Rectal smooth muscle tissue (tissue), 1 donor: Measurements from ENCODE around the gene LAIR1.
"Not testable (repeated sequence)": the region's sequence is repeated elsewhere in the genome, so short reads cannot be mapped to it uniquely, and the experiment has no call there.

ENCODE experiments used
- H3K27ac ChIP-seq: one replicate; pipeline ENCODE4 v1.7.0; 2013; ENCODE audit warnings: low read depth, low read length, inconsistent platforms
- H3K27me3 ChIP-seq: one replicate; pipeline ENCODE4 v1.7.0; 2013; ENCODE audit warnings: low read length; ENCODE audit not compliant: control insufficient read depth, insufficient read depth
- H3K36me3 ChIP-seq: one replicate; pipeline ENCODE4 v1.7.0; 2013; ENCODE audit warnings: low read length; ENCODE audit not compliant: control insufficient read depth, insufficient read depth
- H3K4me1 ChIP-seq: one replicate; pipeline ENCODE4 v1.7.0; 2013; ENCODE audit warnings: low read length; ENCODE audit not compliant: control insufficient read depth, insufficient read depth
- H3K4me3 ChIP-seq: one replicate; pipeline ENCODE4 v1.7.0; 2013; ENCODE audit warnings: low read length
- H3K9ac ChIP-seq: one replicate; pipeline ENCODE4 v1.7.0; 2013; ENCODE audit warnings: low read length

LAIR1 gene

DNA sequence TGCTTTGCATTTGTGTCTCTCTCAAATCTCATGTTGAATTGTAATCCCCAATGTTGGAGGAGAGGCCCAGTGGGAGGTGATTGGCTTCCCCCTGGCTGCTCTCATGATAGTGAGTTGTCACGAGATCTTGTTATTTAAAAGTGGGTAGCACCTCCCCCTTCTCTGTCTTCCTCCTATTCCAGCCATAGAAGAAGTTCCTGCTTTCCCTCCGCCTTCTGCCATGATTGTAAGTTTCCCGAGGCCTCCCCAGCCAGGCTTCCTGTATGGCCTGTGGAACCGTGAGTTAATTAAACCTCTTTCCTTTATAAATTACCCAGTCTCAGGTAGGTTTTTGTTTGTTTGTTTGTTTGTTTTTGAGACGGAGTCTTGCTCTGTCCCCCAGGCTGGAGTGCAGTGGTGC, 29.6 kb downstream of the LAIR1 start:
- H3K27me3 ChIP-seq = no peaks in the 10 kb centered on the region
- no peak overlapping the region for H3K9ac ChIP-seq
- no peak overlapping the region for H3K27ac ChIP-seq
- no peak overlapping the region for H3K4me3 ChIP-seq
- no peaks in the 10 kb centered on the region for H3K36me3 ChIP-seq
- no peaks in the 10 kb centered on the region for H3K4me1 ChIP-seq

DNA sequence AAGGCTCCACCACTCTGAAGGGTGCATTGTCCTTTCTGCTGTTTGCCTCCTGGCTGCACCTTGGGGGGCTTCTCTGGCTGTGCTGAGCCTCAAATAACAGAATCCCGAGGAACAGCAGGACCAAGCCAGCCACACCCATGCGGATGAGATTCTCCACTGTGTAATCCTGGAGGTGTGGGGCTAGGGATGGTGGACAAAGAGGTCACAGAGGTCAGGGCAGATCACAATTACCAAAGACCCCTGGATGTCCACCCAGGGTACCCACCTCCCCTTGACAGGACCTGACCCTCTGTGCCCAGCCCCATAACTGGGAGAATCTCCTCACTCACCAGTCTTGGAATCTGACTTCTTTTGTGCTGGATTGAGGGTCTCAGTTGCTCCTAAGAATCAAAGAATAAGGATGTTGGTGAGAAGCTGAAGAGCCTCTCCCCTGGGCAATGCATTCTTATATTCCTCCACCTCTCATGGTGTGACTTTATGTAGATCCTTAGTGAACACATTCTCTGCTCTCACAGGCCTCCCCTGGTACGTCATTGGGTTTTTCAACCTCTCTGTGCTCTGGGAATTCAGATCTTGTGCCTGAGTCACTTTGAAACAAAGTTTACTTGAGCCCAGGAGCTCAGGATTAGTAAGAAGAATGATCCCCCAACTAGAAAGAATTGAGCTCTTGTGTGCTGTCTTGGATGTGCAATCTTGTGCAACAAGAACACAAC, 31.0 kb downstream of the LAIR1 start:
- Histone ChIP-seq H3K9ac (no peak overlapping the region), H3K4me3 (no peak overlapping the region), H3K27me3 (no peaks in the 10 kb centered on the region), H3K4me1 (no peaks in the 10 kb centered on the region), H3K27ac (no peak overlapping the region), H3K36me3 (no peaks in the 10 kb centered on the region)

GRCh38 chr19:54332149-54332548, 32.6 kb downstream of the LAIR1 start:
- Histone ChIP-seq H3K27ac (no peak overlapping the region), H3K4me1 (no peaks in the 10 kb centered on the region), H3K27me3 (no peaks in the 10 kb centered on the region), H3K9ac (no peak overlapping the region), H3K4me3 (no peak overlapping the region), H3K36me3 (no peaks in the 10 kb centered on the region)

DNA sequence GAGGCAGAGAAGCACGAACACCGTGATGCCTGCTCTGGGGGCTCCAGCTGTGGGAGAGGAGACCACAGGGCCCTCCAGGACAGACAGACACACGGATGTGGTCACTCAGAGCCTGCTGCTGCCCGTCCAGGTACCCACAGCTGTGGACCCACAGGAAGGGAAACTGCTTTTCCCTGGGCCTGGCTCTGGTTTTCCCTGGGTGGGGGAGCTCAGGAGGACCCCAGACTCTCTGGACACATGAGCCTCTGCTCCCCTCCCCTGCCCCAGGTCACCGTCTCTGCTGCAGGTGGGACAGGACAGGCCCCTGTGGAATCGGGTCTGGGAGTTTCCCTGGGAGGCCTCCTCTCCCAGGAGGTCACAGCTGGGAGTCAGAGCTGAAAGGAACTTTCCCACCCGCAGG, 33.1 kb downstream of the LAIR1 start:
- no peak overlapping the region for H3K4me3 ChIP-seq
- H3K27me3 ChIP-seq = no peaks in the 10 kb centered on the region
- no peaks in the 10 kb centered on the region for H3K36me3 ChIP-seq
- no peaks in the 10 kb centered on the region for H3K4me1 ChIP-seq
- H3K27ac ChIP-seq = no peak overlapping the region
- H3K9ac ChIP-seq = no peak overlapping the region

GRCh38 chr19:54329476-54330165, 35.1 kb downstream of the LAIR1 start:
- H3K27me3 ChIP-seq = no peaks in the 10 kb centered on the region
- H3K36me3 ChIP-seq = no peaks in the 10 kb centered on the region
- H3K4me1 ChIP-seq = no peaks in the 10 kb centered on the region
- H3K4me3 ChIP-seq = no peak overlapping the region
- H3K9ac ChIP-seq = no peak overlapping the region
- no peak overlapping the region for H3K27ac ChIP-seq

DNA sequence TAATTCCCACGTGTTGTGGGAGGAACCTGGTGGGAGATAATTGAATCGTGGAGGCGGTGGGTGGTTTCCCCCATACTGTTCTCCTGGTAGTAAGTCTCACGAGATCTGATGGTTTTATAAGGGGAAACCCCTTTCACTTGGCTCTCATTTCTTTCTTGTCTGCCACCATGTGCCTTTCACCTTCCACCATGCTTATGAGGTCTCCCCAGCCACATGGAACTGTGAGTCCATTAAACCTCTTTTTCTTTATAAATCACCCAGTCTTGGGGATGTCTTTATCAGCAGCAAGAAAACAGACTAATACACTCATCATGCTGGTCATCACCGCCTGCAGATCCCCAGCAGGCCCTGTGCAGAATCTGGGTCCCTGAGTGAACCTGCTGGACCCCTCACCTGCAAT, 36.0 kb downstream of the LAIR1 start:
- not testable (repeated sequence) for H3K27ac ChIP-seq, H3K4me1 ChIP-seq, H3K9ac ChIP-seq, H3K4me3 ChIP-seq, H3K27me3 ChIP-seq, H3K36me3 ChIP-seq

DNA sequence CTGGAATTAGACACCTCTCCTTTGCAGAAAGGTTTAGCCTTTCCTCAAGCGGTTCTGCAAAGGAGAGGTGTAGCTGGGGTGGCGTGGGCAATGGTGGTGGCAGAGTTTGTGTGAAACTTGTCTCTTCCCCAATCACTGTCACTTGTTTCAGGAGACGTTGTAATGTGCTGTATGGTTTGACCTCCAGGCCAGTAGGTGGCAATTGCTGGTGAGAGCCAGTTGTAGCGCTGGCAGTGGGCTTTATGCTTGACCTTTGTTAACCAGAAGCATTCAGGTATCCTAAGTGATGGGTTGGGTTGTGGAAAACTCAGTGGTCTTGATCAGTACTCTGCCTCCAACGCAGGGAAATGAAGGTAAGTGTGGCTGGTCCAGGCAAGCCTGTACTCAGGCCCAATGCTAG, 39.1 kb downstream of the LAIR1 start:
- H3K27me3 ChIP-seq = no peaks in the 10 kb centered on the region
- H3K27ac ChIP-seq = no peak overlapping the region
- no peak overlapping the region for H3K4me3 ChIP-seq
- H3K36me3 ChIP-seq = no peaks in the 10 kb centered on the region
- no peaks in the 10 kb centered on the region for H3K4me1 ChIP-seq
- H3K9ac ChIP-seq = no peak overlapping the region

DNA sequence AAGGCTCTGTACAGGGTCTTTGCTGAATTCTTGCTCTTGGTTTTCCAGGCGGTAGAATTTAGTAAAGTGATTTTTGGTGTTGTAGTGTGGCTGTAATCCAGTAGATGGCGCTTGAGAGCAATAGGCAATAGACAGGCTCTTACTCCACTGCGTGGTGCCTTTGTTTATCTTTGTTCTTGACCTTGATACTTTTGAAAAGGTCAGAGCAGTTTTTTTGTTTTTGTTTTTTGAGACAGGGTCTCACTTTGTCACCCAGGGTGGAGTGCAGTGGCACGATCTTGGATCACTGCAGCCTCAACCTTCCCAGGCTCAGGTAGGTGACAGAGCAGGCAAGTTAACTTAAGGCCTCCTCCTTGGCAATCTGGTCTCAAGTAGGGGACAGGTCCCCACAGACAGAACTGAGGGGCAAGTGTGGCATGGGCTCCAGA, 39.5 kb downstream of the LAIR1 start:
- no peak overlapping the region for H3K9ac ChIP-seq
- no peaks in the 10 kb centered on the region for H3K4me1 ChIP-seq
- H3K4me3 ChIP-seq = no peak overlapping the region
- H3K36me3 ChIP-seq = no peaks in the 10 kb centered on the region
- no peak overlapping the region for H3K27ac ChIP-seq
- H3K27me3 ChIP-seq = no peaks in the 10 kb centered on the region

- no peaks in the 10 kb centered on the region for H3K36me3 ChIP-seq
- H3K4me3 ChIP-seq = no peak overlapping the region
- H3K4me1 ChIP-seq = no peaks in the 10 kb centered on the region
- H3K27me3 ChIP-seq = no peaks in the 10 kb centered on the region
- no peak overlapping the region for H3K9ac ChIP-seq
- H3K27ac ChIP-seq = no peak overlapping the region
Observed at GRCh38 chr19:54324071-54324470, 40.7 kb downstream of the LAIR1 start.

DNA sequence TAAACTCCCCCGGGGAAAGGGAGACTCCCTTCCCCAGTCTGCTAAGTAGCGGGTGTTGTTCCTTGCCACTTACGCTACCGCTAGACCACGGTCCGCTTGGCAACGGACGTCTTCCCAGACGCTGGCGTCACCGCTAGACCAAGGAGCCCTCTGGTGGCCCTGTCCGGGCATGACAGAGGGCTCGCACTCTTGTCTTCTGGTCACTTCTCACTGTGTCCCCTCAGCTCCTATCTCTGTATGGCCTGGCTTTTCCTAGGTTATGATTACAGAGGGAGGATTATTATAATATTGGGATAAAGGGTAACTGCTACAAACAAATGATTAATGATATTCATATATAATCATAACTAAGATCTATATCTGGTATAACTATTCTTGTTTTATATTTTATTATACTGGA, 41.8 kb downstream of the LAIR1 start:
- not testable (repeated sequence) for H3K36me3 ChIP-seq, H3K9ac ChIP-seq, H3K4me3 ChIP-seq, H3K27me3 ChIP-seq, H3K27ac ChIP-seq, H3K4me1 ChIP-seq

GRCh38 chr19:54322295-54322694, 42.4 kb downstream of the LAIR1 start:
- not testable (repeated sequence) for H3K9ac ChIP-seq, H3K4me1 ChIP-seq, H3K4me3 ChIP-seq, H3K27me3 ChIP-seq, H3K36me3 ChIP-seq, H3K27ac ChIP-seq

DNA sequence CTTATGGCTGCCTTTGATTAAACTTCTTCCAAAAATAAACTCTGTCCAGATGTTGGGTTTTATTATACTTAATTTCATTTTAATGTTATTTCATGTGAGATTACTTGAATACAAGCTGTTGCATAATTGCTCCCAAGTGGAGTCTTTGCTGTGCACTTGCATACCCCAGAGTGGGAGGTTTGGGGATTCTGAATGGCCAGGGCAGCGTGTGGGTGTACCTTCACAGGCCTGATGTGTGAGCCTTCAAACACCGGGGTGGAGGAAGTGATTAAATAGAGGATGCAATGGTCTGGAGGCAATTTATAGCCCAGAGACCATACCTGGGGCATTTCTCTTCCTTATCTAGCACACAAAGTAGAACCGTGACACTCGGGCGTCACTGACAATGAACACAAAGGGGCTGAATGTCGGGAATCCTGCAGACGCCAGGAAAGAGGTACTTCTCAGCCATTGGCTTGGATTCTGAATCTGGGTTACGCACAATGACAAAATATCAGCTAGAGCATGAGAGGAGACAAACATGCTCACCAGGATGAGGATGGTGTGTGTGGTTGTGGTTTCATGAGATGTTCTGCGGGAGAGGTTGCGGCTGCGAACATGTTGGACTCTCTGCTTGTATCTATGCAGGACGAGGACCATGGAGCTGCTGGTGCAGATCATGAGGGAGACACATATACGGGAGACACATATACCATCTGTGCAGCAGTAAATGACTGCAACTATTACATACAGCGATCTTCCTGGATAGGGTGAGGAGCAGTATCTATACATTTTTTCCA, 44.6 kb downstream of the LAIR1 start:
- H3K36me3 ChIP-seq = no peaks in the 10 kb centered on the region
- H3K27ac ChIP-seq = no peak overlapping the region
- no peaks in the 10 kb centered on the region for H3K4me1 ChIP-seq
- H3K27me3 ChIP-seq = no peaks in the 10 kb centered on the region
- H3K4me3 ChIP-seq = no peak overlapping the region
- no peak overlapping the region for H3K9ac ChIP-seq
